Kidney capillary endothelial cell (primary cell): ENCODE results near the gene UBE3B.

Experiments used
- DNase-seq: peaks from one replicate; pipeline ENCODE4 v3.0.0-alpha.2; 2018; ENCODE audit warnings: low spot score

Gene UBE3B

GRCh38 chr12:109553906-109554500, 76.6 kb downstream of the UBE3B start:
- no peak for DNase-seq

- DNase-seq, result no peak
Observed at GRCh38 chr12:109554761-109555160, 77.3 kb downstream of the UBE3B start.

GRCh38 chr12:109555431-109556315, 78.2 kb downstream of the UBE3B start:
- no peak for DNase-seq

- DNase-seq, result no peak
Observed at GRCh38 chr12:109557200-109557599, 79.8 kb downstream of the UBE3B start.

- no peak for DNase-seq
Observed at GRCh38 chr12:109557805-109558204, 80.4 kb downstream of the UBE3B start.

- no peak for DNase-seq
Observed at GRCh38 chr12:109558374-109559199, 81.2 kb downstream of the UBE3B start.

- no peak for DNase-seq
Observed at GRCh38 chr12:109559200-109559505, 81.7 kb downstream of the UBE3B start.

- no peak for DNase-seq
Observed at GRCh38 chr12:109559601-109560000, 82.2 kb downstream of the UBE3B start.

GRCh38 chr12:109560867-109561710, 83.7 kb downstream of the UBE3B start:
- DNase-seq, result no peak

- no peak for DNase-seq
Observed at GRCh38 chr12:109561711-109562030, 84.2 kb downstream of the UBE3B start.

GRCh38 chr12:109562871-109563270, 85.4 kb downstream of the UBE3B start:
- DNase-seq, result no peak

GRCh38 chr12:109563291-109564284, 86.2 kb downstream of the UBE3B start:
- DNase-seq, result no peak

- DNase-seq, result no peak
Observed at GRCh38 chr12:109566424-109566823, 89.0 kb downstream of the UBE3B start.

- DNase-seq, result no peak
Observed at GRCh38 chr12:109567296-109567695, 89.9 kb downstream of the UBE3B start.

- DNase-seq, result no peak
Observed at GRCh38 chr12:109567967-109568366, 90.5 kb downstream of the UBE3B start.

- no peak for DNase-seq
Observed at GRCh38 chr12:109568486-109568885, 91.1 kb downstream of the UBE3B start.

GRCh38 chr12:109571773-109572505, 94.5 kb downstream of the UBE3B start:
- no peak for DNase-seq

GRCh38 chr12:109572506-109572845, 95.0 kb downstream of the UBE3B start:
- DNase-seq, result no peak

GRCh38 chr12:109573029-109573913, 95.8 kb downstream of the UBE3B start, which contains the start of the genes MMAB and MVK:
Gene MMAB, minus strand, starts transcription at chr12:109573504. Its CDS starts 24 bp downstream, at chr12:109573480.
Gene MVK, plus strand, starts transcription at chr12:109573794. Its CDS starts 1,029 bp downstream, at chr12:109574823.
- peak; percentile 97 for DNase-seq
